Measurements from ENCODE around the gene TAF11L7.
"Not testable (repeated sequence)": the region's sequence is repeated elsewhere in the genome, so short reads cannot be mapped to it uniquely, and the experiment has no call there.

Gene TAF11L7

DNA sequence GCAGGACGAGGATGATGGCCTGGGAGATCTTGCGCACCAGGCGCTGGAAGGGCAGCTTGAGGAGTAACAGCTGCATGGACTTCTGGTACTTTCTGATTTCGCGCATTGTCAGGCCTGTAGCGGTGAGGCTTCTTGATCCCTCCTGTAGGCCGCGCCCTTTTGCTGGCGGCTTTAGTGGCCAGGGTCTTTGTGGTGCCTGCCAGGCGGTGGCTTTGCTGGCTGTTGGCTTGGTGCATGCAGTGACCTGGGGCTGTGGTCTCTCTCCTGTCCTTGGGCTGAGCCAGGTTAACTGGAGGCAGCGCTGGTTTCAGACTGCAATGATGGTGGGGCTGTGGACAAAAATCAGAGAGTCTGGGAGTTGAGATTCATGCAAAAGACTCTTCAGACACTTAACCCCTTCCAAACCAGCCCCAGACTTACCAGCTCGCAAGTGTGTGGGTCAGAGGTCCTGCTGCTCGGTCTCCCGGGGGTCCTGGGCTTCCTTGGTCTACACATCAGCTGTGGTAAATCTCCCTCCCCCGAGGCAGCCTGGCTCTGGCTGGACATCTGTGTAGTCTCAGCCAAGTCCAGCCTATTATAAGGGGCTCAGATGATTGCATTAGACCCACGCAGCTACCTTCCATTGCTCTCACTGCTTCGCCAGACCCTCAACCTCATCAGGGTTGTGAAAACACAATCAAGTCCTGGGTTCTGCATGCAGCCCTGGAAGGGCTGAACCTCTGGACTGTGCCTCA, 29.5 kb upstream of the TAF11L7 start:
- Histone ChIP-seq H3K36me3 (replicated peaks) (no peaks in the 10 kb centered on the region), H3K4me3 (ENCODE audit: low read depth, low read length) (no peak overlapping the region), H3K27me3 (replicated peaks) (no peaks in the 10 kb centered on the region), H3K27ac (no peak overlapping the region)
- no peak for DNase-seq
- TF ChIP-seq, protein P1, sequence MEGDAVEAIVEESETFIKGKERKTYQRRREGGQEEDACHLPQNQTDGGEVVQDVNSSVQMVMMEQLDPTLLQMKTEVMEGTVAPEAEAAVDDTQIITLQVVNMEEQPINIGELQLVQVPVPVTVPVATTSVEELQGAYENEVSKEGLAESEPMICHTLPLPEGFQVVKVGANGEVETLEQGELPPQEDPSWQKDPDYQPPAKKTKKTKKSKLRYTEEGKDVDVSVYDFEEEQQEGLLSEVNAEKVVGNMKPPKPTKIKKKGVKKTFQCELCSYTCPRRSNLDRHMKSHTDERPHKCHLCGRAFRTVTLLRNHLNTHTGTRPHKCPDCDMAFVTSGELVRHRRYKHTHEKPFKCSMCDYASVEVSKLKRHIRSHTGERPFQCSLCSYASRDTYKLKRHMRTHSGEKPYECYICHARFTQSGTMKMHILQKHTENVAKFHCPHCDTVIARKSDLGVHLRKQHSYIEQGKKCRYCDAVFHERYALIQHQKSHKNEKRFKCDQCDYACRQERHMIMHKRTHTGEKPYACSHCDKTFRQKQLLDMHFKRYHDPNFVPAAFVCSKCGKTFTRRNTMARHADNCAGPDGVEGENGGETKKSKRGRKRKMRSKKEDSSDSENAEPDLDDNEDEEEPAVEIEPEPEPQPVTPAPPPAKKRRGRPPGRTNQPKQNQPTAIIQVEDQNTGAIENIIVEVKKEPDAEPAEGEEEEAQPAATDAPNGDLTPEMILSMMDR (IDR thresholded peaks at IDR 0.05; ENCODE audit: low read depth, low read length, missing control alignments): no peak
- in situ Hi-C loops (cut with HindIII; ENCODE audit: low pct_ligation_motif_present, low sequenced_read_pairs): no loop called here

GRCh38 chr5:17610092-17610491, 24.5 kb upstream of the TAF11L7 start, which contains the start of gene TAF11L12:
TAF11L12 (plus strand) TSS chr5:17610392.
- H3K4me3 ChIP-seq (ENCODE audit: low read depth, low read length); H3K27ac ChIP-seq; H3K36me3 ChIP-seq (replicated peaks); H3K27me3 ChIP-seq (replicated peaks); in situ Hi-C loops (cut with HindIII; ENCODE audit: low pct_ligation_motif_present, low sequenced_read_pairs); DNase-seq: not testable (repeated sequence)

DNA sequence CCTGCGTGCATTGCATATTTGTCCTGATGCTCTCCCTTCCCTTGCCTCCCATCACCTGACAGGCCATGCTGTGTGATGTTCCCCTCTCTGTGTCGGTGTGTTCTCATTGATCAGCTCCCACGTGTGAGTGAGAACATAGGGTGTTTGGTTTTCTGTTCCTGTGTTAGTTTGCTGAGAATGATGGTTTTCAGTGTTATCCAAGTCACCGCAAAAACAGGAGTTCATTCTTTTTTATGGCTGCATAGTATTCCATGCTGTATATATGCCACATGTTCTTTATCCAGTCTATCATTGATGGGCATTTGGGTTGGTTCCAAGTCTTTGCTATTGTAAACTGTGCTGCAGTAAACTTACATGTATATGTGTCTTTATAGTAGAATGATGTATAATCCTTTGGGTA, 21.9 kb upstream of the TAF11L7 start:
- in situ Hi-C loops (cut with HindIII; ENCODE audit: low pct_ligation_motif_present, low sequenced_read_pairs); H3K4me3 ChIP-seq (ENCODE audit: low read depth, low read length); H3K27me3 ChIP-seq (replicated peaks); DNase-seq; H3K36me3 ChIP-seq (replicated peaks); H3K27ac ChIP-seq: not testable (repeated sequence)

GRCh38 chr5:17604951-17605350, 19.4 kb upstream of the TAF11L7 start:
- Histone ChIP-seq H3K27me3 (replicated peaks) (no peaks in the 10 kb centered on the region), H3K4me3 (ENCODE audit: low read depth, low read length) (no peak overlapping the region), H3K27ac (no peak overlapping the region), H3K36me3 (replicated peaks) (no peaks in the 10 kb centered on the region)
- in situ Hi-C loops (cut with HindIII; ENCODE audit: low pct_ligation_motif_present, low sequenced_read_pairs): no loop called here
- no peak for DNase-seq
- TF ChIP-seq, protein P1 (IDR thresholded peaks at IDR 0.05; ENCODE audit: low read depth, low read length, missing control alignments): no peak

GRCh38 chr5:17603880-17604279, 18.3 kb upstream of the TAF11L7 start, which contains the start of gene TAF11L11:
TAF11L11 (plus strand) TSS chr5:17604183.
- H3K27me3 ChIP-seq (replicated peaks); H3K36me3 ChIP-seq (replicated peaks); DNase-seq; in situ Hi-C loops (cut with HindIII; ENCODE audit: low pct_ligation_motif_present, low sequenced_read_pairs); H3K27ac ChIP-seq; H3K4me3 ChIP-seq (ENCODE audit: low read depth, low read length): not testable (repeated sequence)

GRCh38 chr5:17597728-17598127, 12.2 kb upstream of the TAF11L7 start, which contains the start of gene TAF11L10:
TAF11L10 (minus strand) TSS chr5:17597828.
- H3K36me3 ChIP-seq (replicated peaks); H3K27ac ChIP-seq; H3K27me3 ChIP-seq (replicated peaks); DNase-seq; H3K4me3 ChIP-seq (ENCODE audit: low read depth, low read length); in situ Hi-C loops (cut with HindIII; ENCODE audit: low pct_ligation_motif_present, low sequenced_read_pairs): not testable (repeated sequence)

DNA sequence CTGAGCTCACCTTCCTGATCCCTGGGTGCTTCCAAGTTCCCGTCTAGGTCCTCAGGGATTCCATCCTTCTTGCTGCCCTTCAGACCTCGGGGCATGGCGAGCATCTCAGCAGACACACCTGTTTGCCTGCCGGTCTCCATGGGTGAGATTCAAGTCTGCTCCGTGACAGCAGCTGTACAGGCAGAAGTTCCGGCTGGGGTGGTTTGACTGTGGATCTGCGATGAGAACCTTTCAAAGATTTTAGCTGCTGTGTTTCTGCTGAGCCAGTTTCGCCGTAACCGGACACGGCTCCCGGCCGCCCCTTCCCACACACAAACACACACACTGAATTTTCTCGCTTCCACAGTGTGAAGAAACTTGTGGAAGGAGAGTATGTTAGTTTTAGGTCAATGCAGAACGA, 8.7 kb upstream of the TAF11L7 start, which contains the start of gene TAF11L9:
Gene TAF11L9 (minus strand): TSS at position 140 of the 400 bp plus-strand sequence.
- H3K36me3 ChIP-seq (replicated peaks); H3K4me3 ChIP-seq (ENCODE audit: low read depth, low read length); in situ Hi-C loops (cut with HindIII; ENCODE audit: low pct_ligation_motif_present, low sequenced_read_pairs); H3K27me3 ChIP-seq (replicated peaks); H3K27ac ChIP-seq; DNase-seq: not testable (repeated sequence)

GRCh38 chr5:17590860-17591259, 5.3 kb upstream of the TAF11L7 start, which contains the start of gene TAF11L8:
TAF11L8 (minus strand) TSS chr5:17590960.
- H3K36me3 ChIP-seq (replicated peaks); H3K27ac ChIP-seq; H3K27me3 ChIP-seq (replicated peaks); DNase-seq; in situ Hi-C loops (cut with HindIII; ENCODE audit: low pct_ligation_motif_present, low sequenced_read_pairs); H3K4me3 ChIP-seq (ENCODE audit: low read depth, low read length): not testable (repeated sequence)

Data from brain microvascular endothelial cell (primary cell).